HS-27A (cell line): ENCODE data around the gene TET2.
"Not testable (repeated sequence)": the region's sequence is repeated elsewhere in the genome, so short reads cannot be mapped to it uniquely, and the experiment has no call there.

Experiments
- DNase-seq: peaks from one replicate; pipeline ENCODE4 v3.0.0-alpha.2; 2012; ENCODE audit warnings: low read depth, missing footprints

Gene TET2

DNA sequence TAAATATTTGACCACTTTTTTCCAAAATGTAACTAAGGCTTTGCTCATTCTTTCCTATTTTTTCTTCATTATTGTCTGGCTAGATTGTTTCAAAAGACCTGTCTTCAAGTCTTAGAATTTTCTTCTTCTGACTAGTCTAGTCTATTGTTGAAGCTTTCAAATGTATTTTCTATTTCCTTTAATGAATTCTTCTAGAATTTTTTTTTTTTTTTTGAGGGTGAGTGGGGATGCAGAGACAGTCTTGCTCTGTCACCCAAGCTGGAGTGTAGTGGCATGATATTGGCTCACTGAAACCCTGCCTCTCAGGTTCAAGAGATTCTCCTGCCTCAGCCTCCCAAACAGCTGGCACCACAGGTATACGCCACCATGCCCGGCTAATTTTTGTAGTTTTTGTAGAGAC is 141.4 kb downstream of the TET2 start:
- no peak for DNase-seq

DNA sequence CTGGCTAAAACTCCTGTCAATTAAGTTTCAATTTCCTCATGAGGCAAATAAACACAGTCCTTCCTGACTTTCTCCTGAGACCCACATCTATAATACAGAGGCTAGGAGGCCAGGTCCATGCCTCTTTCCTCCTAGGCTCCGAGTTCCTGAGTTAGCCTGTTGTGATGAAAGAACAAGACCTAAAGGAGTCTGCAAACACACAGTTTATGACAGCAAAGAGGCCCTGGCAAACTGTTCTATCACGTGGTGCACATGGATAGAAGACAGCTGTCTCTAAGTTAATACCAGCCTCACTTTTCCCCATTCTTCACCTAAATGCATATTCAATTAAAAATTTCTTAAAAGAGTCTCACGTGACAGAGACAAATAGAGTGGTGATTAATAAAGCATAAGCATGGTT is 145.2 kb downstream of the TET2 start:
- no peak for DNase-seq

DNA sequence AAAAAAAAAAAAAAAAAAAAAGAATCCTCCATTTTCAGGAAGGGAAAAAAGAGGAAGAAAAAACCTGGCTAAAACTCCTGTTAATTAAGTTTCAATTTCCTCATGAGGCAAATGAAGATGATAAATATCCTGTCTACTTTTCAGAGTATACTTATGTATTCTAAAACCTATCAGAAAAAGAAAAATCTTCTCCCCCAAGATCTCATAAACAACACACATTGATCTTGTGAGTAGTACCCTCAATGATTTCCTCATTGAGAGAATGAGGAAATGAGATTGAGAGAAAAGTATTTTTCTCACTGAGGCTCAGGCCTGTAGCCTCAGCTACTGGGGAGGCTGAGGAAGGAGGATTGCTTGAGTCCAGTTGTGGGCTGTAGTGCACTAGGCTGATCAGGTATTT is 146.7 kb downstream of the TET2 start:
- no peak for DNase-seq

DNA sequence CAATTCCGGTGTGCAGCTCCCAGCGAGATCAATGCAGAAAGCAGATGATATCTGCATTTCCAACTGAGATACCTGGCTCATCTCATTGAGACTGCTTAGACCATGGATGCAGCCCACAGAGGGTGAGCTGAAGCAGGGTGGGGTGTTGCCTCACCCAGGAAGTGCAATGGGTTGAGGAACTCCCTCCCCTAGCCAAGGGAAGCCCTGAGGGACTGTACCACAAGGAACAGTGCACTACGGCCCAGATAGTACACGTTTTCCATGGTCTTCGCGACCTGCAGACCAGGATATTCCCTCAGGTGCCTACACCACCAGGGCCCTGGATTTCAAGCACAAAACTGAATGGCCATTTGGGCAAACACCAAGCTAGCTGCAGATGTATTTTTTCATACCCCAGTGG is 150.0 kb downstream of the TET2 start:
- no peak for DNase-seq

DNA sequence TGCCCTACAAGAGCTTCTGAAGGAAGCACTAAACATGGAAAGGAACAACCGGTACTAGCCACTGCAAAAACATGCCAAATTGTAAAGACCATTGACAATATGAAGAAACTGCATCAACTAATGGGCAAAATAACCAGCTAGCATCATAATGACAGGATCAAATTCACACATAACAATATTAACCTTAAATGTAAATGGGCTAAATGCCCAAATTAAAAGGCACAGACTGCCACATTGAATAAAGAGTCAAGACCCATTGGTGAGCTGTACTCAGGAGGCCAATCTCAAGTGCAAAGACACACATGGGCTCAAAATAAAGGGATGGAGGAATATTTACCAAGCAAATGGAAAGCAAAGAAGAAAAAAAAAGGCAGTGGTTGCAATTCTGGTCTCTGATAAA is 152.4 kb downstream of the TET2 start:
- DNase-seq = not testable (repeated sequence)

DNA sequence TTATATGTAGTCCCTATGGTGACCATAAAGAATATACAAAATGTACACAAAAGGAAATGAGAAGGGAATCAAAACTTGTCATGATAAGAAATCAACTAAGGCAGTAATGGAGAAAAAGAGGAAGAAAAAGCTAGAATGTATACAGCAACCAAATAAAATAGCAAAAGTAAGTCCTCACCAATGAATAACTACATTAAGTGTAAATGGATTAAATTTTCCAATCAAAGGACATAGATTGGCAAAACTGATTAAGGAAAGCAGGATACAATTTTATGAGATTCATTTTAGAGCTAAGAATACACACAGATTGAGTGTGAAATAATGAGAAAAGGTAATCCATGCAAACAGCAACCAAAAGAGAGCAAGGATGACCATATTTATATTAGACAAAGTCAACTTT is 157.4 kb downstream of the TET2 start:
- no peak for DNase-seq

DNA sequence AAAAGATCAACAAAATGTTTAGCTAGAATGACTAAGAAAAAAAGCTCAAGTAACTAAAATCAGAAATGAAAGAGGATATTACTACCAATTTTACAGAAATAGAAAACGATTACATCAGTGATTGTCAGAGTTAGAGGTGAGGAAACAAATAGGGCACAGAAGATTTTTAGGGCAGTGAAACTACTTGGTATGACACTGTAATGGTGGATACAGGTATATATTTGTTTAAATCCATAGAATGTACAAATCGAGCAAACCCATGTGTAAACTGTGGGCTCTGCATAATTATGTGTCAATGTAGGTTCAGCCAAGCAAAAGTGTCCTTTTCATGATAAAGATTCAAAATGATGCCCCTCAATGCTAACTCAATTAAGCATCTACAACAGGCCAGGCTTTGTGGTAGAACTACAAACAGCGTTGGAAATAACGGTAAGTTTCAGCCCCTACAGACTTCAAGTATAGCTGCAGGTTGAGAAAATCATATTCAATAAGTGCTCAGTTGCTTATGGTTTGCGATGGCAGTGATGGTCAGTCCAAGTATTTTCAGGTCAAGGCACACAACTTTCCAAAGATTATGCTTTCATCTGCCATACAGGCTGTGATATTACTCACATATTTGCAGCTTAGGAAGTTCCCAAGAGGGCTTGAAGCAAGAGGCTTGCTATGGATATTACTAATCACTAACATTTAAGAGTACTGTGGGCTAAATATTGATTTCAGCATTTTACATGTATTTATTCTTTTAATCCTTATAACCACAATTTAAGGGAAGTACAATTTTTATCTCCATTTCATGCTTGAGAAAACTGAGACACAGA is 158.6 kb downstream of the TET2 start:
- no peak for DNase-seq

DNA sequence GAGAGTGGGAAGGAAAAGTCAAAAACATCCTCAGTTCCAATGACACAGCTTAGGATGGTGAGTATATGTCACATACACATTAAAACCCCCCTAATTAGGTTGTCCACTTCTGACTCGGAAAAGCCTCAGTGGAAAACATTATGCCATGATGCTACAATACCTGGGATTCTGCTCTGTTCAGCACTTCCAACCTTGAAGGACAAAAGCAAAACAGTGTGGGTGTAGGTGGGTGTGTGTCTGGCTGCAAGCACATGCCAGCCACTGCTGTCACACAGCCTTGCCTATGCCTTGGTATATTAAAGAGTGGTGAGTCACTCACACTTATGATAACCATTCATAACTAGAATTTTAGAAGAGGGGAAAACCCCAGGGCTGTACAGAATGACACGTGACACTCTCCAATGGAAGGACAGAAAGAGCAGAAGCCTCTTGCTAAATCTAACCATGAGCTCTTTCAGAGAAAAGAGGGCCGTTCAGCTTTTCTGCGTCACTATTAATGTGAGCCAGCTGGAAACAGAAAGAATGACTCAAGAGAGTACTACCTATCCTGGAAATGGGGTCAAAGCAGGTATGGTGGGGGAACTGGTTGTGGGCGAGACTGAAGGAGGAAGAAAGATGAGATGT is 159.6 kb downstream of the TET2 start:
- no peak for DNase-seq

DNA sequence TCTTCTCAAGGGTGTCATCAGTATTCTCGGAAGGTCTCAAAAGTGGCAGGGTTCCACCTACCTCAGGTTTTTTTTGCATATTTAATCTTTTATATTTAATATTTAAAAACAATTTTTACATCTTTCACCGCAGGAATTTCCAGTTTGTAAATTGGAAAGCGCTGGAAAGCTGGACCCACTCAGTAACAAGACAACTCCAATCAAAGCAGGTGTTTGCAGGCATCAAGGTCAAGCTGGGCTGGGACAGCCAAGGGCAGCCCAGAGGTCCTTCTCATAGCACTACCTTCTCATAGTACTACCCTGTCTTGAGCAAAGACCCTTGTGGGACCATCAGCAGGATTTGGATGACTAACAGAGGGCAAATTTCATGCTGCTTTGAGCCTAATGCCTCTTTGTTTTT is 160.1 kb downstream of the TET2 start:
- no peak for DNase-seq

- DNase-seq = no peak
Observed at GRCh38 chr4:105318486-105318885, 171.8 kb downstream of the TET2 start.

DNA sequence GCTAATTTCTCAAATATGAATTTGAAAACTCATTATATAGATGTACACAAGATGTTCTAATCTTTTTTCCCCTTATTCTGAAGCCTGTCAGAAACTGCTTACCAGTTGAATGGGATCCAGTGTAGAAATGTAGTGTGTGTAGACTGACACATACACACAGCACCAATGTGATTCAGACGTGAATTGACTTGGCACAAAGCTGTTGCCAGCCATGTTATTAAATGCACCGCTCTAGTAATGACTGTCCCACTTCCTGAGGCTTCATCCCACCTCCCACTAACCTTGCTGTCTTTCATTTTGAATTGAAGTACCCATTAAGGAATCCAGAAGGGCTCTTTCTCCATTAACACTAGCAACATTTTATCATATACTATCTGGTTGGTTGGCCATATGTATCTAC is 180.5 kb downstream of the TET2 start:
- DNase-seq = no peak

DNA sequence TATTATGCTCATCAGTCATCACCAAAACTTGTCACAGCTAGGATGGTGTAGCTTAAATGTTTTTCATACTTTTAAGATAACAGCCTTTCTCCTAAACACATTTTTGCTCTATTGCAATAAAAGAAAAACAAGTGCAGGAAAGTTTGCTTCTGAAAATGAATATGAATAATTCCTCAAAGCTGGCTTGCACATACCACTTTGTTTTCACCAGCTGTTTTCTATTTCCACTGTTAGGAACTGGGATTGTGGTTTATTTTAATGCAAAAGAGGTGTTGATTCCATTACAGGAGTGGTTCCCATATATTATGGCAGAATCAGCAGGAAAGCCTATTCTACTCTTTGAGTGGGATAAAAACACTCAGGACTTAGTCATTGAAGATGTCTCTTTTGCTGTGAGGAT is 181.3 kb downstream of the TET2 start:
- no peak for DNase-seq

- DNase-seq = no peak
Observed at GRCh38 chr4:105329081-105329480, 182.4 kb downstream of the TET2 start.
